Activated T-helper 2 cell treated with anti-CD3 and anti-CD28 coated beads, Interferon-gamma antibody, Interleukin-2, Interleukin-4, amounts not matched to agents 10 μg/mL and 5 μg/mL and 100 μg/mL, durations not matched to agents 14 hours and 24 hours and 36 hours (primary cell): ENCODE data around the gene SYCP2. TPM values are rescaled to one million over a fixed set of nuclear protein-coding genes. Genes with fewer than 3 reads are reported as not detected.

Experiments used
- DNase-seq: peaks from one replicate; pipeline ENCODE4 v3.0.0; 2021; ENCODE audit warnings: low spot score
- H3K27ac Mint-ChIP-seq: one replicate; pipeline ENCODE4 v1.8.0; 2021; ENCODE audit warnings: mixed read lengths
- H3K27me3 Mint-ChIP-seq: one replicate; pipeline ENCODE4 v1.8.0; 2021; ENCODE audit warnings: low read depth, mixed read lengths
- H3K36me3 Mint-ChIP-seq: one replicate; pipeline ENCODE4 v1.8.0; 2021; ENCODE audit warnings: low read depth, mixed read lengths
- H3K4me1 Mint-ChIP-seq: one replicate; pipeline ENCODE4 v1.8.0; 2021; ENCODE audit warnings: low read depth, mixed read lengths
- H3K4me3 Mint-ChIP-seq: one replicate; pipeline ENCODE4 v1.8.0; 2021; ENCODE audit warnings: low read depth, mild to moderate bottlenecking, moderate library complexity, mixed read lengths
- H3K9me3 Mint-ChIP-seq: one replicate; pipeline ENCODE4 v1.8.0; 2021; ENCODE audit warnings: mixed read lengths
- intact Hi-C: fragments of 100-400 bp; cut with micrococcal nuclease; formaldehyde crosslinking; loops from one replicate; pipeline ENCODE4 v1.15.1; 2023
- total RNA-seq: library from RNA; stranded (reverse); gene quantifications from 2 replicates; pipeline ENCODE4 v1.2.3, GENCODE V29; 2022

The SYCP2 gene
- total RNA-seq, 1 donor from 2014 or later = 4.9 TPM

GRCh38 chr20:59820204-59821041 lies 113.0 kb downstream of the SYCP2 start:
- no peaks in the 10 kb centered on the region for H3K9me3 Mint-ChIP-seq
- H3K27me3 Mint-ChIP-seq = no peaks in the 10 kb centered on the region
- H3K4me1 Mint-ChIP-seq = no peaks in the 10 kb centered on the region
- no peaks in the 10 kb centered on the region for H3K36me3 Mint-ChIP-seq
- no peak overlapping the region for H3K27ac Mint-ChIP-seq
- no peak overlapping the region for H3K4me3 Mint-ChIP-seq
- DNase-seq = no peak
- intact Hi-C loops = no loop called here

DNA sequence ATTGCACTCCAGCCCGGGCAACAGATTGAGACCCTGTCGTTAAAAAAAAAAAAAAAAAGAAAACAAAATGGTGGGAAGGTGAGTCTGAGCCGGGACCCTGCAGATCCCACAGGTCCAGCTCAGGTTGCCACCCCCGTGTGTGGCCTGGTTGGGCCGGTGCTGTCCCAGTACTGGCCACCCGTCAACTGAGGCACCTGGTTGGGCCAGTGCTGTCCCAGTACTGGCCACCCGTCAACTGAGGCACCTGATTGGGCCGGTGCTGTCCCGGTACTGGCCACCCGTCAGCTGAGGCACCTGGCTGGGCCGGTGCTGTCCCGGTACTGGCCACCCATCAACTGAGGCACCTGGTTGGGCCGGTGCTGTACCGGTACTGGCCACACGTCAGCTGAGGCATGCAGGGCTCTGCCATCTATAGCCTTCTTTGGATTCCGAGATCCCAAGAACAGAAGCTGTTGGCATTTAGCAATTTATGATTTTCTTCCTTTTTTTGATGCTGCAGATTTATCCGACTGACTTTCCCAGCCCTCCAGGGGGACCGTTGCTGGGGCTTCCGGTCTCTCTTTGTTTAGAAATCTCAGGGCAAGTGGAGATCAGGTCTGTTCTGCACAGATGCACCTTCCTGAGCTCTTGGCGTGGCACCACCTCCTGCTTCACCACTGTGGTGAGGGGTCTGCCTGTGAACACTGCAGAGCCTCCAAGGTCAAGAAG lies 113.8 kb downstream of the SYCP2 start:
- Mint-ChIP-seq H3K9me3 (no peaks in the 10 kb centered on the region), H3K27me3 (no peaks in the 10 kb centered on the region), H3K27ac (no peak overlapping the region), H3K4me3 (no peak overlapping the region), H3K36me3 (no peaks in the 10 kb centered on the region), H3K4me1 (no peaks in the 10 kb centered on the region)
- DNase-seq = no peak
- intact Hi-C loops = no loop called here

DNA sequence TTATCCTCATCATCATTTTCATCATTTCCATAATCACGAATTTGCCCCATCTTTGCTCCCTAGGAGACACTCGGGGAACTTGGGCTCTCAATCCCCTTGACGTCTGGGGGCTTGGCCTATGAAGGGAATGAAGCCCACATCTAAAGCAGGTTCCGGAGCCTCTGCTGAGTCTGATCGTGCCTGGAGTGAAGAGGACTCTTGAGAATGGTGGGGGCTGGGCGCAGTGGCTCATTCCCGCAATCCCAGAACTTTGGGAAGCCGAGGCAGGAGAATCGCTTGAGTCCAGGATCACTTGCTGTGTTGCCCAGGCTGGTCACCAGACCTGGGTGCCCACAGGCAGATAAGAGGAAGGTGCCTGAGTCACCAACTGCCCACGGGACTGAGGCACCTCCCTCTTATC lies 114.5 kb downstream of the SYCP2 start:
- no peak overlapping the region for H3K27ac Mint-ChIP-seq
- H3K27me3 Mint-ChIP-seq = no peaks in the 10 kb centered on the region
- no peak overlapping the region for H3K4me3 Mint-ChIP-seq
- no peaks in the 10 kb centered on the region for H3K36me3 Mint-ChIP-seq
- intact Hi-C loops = no loop called here
- DNase-seq = no peak
- H3K9me3 Mint-ChIP-seq = no peaks in the 10 kb centered on the region
- no peaks in the 10 kb centered on the region for H3K4me1 Mint-ChIP-seq

DNA sequence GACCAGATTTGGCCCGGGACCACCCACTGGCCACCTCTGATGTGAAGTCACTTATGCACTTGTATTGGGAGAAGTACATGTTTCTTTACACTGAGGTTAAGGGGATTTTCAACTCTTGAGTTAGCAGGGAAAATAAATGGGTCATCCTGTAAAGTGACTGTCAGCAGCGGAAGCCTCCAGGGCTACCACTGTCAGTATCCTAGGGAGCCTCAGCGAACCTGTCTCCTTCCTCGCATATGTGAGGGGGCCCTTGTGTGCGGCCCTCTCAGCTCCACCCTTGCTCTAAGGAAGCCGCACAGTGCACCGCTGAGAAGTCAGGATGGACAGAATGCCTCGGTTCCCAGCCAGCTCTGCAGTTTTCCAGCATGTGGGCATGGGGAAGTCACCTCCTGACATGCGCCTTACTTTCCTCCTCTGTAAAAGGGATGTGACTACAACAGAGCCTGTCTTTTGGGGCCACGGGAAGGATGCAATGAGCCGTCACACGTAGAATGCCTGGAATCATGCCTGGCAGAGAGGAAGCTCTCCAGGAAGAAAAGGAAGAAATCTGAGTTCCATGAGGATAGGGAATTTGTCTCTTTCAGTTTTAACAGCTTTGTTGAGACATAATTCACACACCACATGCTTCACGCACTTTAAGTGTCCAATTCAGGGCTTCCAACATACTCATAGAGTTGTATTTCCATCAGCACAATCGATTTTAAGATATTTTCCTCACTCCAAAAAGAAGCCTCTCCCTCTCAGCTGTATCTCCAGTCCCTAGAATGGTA lies 115.4 kb downstream of the SYCP2 start:
- Mint-ChIP-seq H3K27ac (no peak overlapping the region), H3K4me3 (no peak overlapping the region), H3K36me3 (no peaks in the 10 kb centered on the region), H3K9me3 (no peaks in the 10 kb centered on the region), H3K4me1 (no peaks in the 10 kb centered on the region), H3K27me3 (no peaks in the 10 kb centered on the region)
- intact Hi-C loops = no loop called here
- DNase-seq = no peak

DNA sequence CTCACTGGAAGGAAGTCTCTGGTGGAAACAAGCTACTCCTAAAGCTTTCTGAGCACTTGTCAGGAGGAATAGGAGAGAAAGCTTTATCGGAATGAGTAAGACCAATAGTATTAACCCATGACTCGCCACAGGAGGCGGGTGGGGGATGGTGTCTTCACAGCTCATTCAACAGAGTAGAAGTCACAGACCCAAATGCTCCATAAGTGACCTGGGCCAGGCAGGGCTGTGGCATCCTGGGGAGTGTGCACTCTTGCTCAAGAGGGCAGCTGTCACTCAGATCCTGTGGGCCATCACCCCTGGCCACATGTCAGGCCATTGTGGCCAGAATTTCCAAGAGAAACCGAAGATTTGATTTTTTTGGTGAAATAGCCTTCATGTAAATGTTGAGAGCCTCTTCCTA lies 116.0 kb downstream of the SYCP2 start:
- H3K36me3 Mint-ChIP-seq = no peaks in the 10 kb centered on the region
- intact Hi-C loops = no loop called here
- H3K27ac Mint-ChIP-seq = no peak overlapping the region
- no peaks in the 10 kb centered on the region for H3K9me3 Mint-ChIP-seq
- H3K4me3 Mint-ChIP-seq = no peak overlapping the region
- H3K4me1 Mint-ChIP-seq = no peaks in the 10 kb centered on the region
- no peak for DNase-seq
- no peaks in the 10 kb centered on the region for H3K27me3 Mint-ChIP-seq

DNA sequence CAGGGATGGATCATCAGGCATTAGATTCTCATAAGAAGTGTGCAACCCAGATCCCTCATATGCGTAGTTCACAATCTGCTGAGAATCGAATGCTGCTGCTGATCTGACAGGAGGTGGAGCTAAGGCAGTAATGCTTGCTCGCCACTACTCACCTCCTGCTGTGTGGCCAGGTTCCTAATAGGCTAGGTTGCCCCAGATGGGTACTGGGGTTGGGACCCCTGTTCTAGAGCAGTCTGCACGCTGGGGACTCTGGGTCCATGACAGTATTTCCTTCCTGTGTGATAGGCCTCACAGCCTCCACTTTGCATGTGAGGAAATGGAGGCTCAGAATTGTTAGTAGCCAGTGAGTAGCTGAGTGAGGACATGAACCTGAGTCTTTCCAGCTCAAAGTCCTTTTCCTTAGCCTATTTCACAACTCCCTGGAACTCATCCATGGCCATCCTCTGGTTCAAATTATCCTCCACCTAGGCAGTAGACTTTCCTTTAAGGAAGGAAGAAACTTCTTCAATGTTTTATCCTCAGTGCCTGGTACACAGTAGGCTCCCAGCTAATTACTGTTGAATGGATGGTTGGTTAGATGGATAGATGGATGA lies 117.2 kb downstream of the SYCP2 start:
- Mint-ChIP-seq H3K27ac (no peak overlapping the region), H3K27me3 (no peaks in the 10 kb centered on the region), H3K4me1 (no peaks in the 10 kb centered on the region), H3K9me3 (no peaks in the 10 kb centered on the region), H3K36me3 (no peaks in the 10 kb centered on the region), H3K4me3 (no peak overlapping the region)
- DNase-seq = no peak
- intact Hi-C loops = no loop called here

DNA sequence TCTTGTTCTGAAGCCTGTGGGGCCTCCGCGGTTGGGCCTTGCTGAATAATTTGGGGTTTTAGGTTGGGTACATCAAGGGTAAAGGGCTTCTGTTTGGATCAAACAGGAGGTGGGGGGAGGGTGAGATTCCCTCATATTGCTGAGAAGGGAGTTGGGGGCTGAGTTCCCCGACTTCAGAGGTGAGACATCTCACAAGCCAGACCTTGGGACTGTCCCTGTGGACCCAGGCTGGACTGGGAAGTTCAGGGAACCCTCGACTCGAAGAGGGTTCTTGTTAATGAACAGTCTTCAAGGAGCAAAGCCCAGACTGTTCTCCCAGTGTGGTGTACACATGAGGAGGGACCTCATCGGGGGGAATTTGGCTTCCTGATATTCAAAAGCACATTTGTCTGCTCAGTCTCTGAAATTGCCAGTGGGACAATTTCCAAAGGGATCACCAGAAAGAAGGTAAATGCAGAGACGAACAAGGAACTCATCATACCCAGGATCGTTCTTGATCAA lies 118.5 kb downstream of the SYCP2 start:
- intact Hi-C loops = no loop called here
- H3K36me3 Mint-ChIP-seq = no peaks in the 10 kb centered on the region

GRCh38 chr20:59813948-59814839 lies 119.2 kb downstream of the SYCP2 start:
- Mint-ChIP-seq H3K27me3 (no peaks in the 10 kb centered on the region), H3K9me3 (no peaks in the 10 kb centered on the region), H3K4me1 (no peaks in the 10 kb centered on the region), H3K4me3 (no peak overlapping the region), H3K36me3 (no peaks in the 10 kb centered on the region), H3K27ac (no peak overlapping the region)
- intact Hi-C loops = no loop called here
- DNase-seq = no peak

More for the DNA sequence above, 118.5 kb downstream of the SYCP2 start:
- Mint-ChIP-seq H3K9me3 (no peaks in the 10 kb centered on the region), H3K27ac (no peak overlapping the region), H3K4me3 (no peak overlapping the region), H3K4me1 (no peaks in the 10 kb centered on the region), H3K27me3 (no peaks in the 10 kb centered on the region)
- DNase-seq = no peak

Other genes starting within 250 kb of the SYCP2 start
- 6.4 and 6.6 TPM in 2 replicates for gene PPP1R3D, start 6.7 kb upstream of the SYCP2 start, total RNA-seq
- 27.8 and 28.8 TPM in 2 replicates for gene FAM217B, start 6.8 kb upstream of the SYCP2 start, total RNA-seq
- 0.30 and 0.85 TPM in 2 replicates for gene CDH26, start 24.8 kb upstream of the SYCP2 start, total RNA-seq